ENCODE measurements around the gene POLR2E. TPM values are rescaled to one million over a fixed set of nuclear protein-coding genes. Genes with fewer than 3 reads are reported as not detected.

The POLR2E gene
- polyA plus RNA-seq, 5 donors: 107 to 191 (median 115) TPM

Other genes with a start within 250 kb of the POLR2E start
- 1 to 10 TPM in 2 of 5 donors, under 1 TPM in 3; 0.20 to 1.7 (median 0.75) TPM for gene ELANE, start 243.1 kb downstream of the POLR2E start, polyA plus RNA-seq (ENCODE audit: insufficient read depth in 1 of 5, insufficient read length in 5 of 5, low replicate concordance in 1 of 5)
- gene CFD, start 235.7 kb downstream of the POLR2E start, polyA plus RNA-seq (ENCODE audit: insufficient read depth in 1 of 5, insufficient read length in 5 of 5, low replicate concordance in 1 of 5): 10 to 100 TPM in 1 of 5 donors, 1 to 10 TPM in 4; 4.7 to 31.4 (median 6.3) TPM
- gene MED16, start 202.2 kb downstream of the POLR2E start, polyA plus RNA-seq (ENCODE audit: insufficient read depth in 1 of 5, insufficient read length in 5 of 5, low replicate concordance in 1 of 5): 10 to 100 TPM; 36.7 to 76.2 (median 51.0) TPM
- gene RNU6-9, start 201.9 kb downstream of the POLR2E start, polyA plus RNA-seq (ENCODE audit: insufficient read depth in 1 of 5, insufficient read length in 5 of 5, low replicate concordance in 1 of 5): not detected
- 10 to 100 TPM; 27.5 to 61.8 (median 37.1) TPM for gene R3HDM4, start 182.2 kb downstream of the POLR2E start, polyA plus RNA-seq (ENCODE audit: insufficient read depth in 1 of 5, insufficient read length in 5 of 5, low replicate concordance in 1 of 5)
- gene KISS1R, start 178.0 kb downstream of the POLR2E start, polyA plus RNA-seq (ENCODE audit: insufficient read depth in 1 of 5, insufficient read length in 5 of 5, low replicate concordance in 1 of 5): under 1 TPM in 1 of 5 donors, not detected in 4; 0.15 TPM
- 10 to 100 TPM; 17.0 to 28.0 (median 20.3) TPM for gene ARID3A, start 169.3 kb downstream of the POLR2E start, polyA plus RNA-seq (ENCODE audit: insufficient read depth in 1 of 5, insufficient read length in 5 of 5, low replicate concordance in 1 of 5)
- 10 to 100 TPM; 22.3 to 47.6 (median 30.8) TPM for gene WDR18, start 111.0 kb downstream of the POLR2E start, polyA plus RNA-seq (ENCODE audit: insufficient read depth in 1 of 5, insufficient read length in 5 of 5, low replicate concordance in 1 of 5)
- 1 to 10 TPM in 2 of 5 donors, under 1 TPM in 3; 0.31 to 1.6 (median 0.69) TPM for gene GRIN3B, start 95.0 kb downstream of the POLR2E start, polyA plus RNA-seq (ENCODE audit: insufficient read depth in 1 of 5, insufficient read length in 5 of 5, low replicate concordance in 1 of 5)
- gene TMEM259, start 74.3 kb downstream of the POLR2E start, polyA plus RNA-seq (ENCODE audit: insufficient read depth in 1 of 5, insufficient read length in 5 of 5, low replicate concordance in 1 of 5): 100 to 1,000 TPM in 2 of 5 donors, 10 to 100 TPM in 3; 70.9 to 132 (median 98.4) TPM
- not detected for gene RNU6-2, start 73.9 kb downstream of the POLR2E start, polyA plus RNA-seq (ENCODE audit: insufficient read depth in 1 of 5, insufficient read length in 5 of 5, low replicate concordance in 1 of 5)
- gene CNN2, start 68.8 kb downstream of the POLR2E start, polyA plus RNA-seq (ENCODE audit: insufficient read depth in 1 of 5, insufficient read length in 5 of 5, low replicate concordance in 1 of 5): 100 to 1,000 TPM; 128 to 196 (median 157) TPM
- 1 to 10 TPM; 2.8 to 6.1 (median 4.7) TPM for gene ABCA7, start 55.3 kb downstream of the POLR2E start, polyA plus RNA-seq (ENCODE audit: insufficient read depth in 1 of 5, insufficient read length in 5 of 5, low replicate concordance in 1 of 5)
- 10 to 100 TPM in 3 of 5 donors, 1 to 10 TPM in 2; 7.8 to 15.8 (median 10.2) TPM for gene ARHGAP45, start 28.2 kb downstream of the POLR2E start, polyA plus RNA-seq (ENCODE audit: insufficient read depth in 1 of 5, insufficient read length in 5 of 5, low replicate concordance in 1 of 5)
- gene GPX4, start 8.6 kb upstream of the POLR2E start, polyA plus RNA-seq (ENCODE audit: insufficient read depth in 1 of 5, insufficient read length in 5 of 5, low replicate concordance in 1 of 5): 100 to 1,000 TPM; 141 to 288 (median 176) TPM
- gene SBNO2, start 78.9 kb upstream of the POLR2E start, polyA plus RNA-seq (ENCODE audit: insufficient read depth in 1 of 5, insufficient read length in 5 of 5, low replicate concordance in 1 of 5): 10 to 100 TPM; 16.7 to 26.3 (median 17.9) TPM
- gene STK11, start 110.4 kb upstream of the POLR2E start, polyA plus RNA-seq (ENCODE audit: insufficient read depth in 1 of 5, insufficient read length in 5 of 5, low replicate concordance in 1 of 5): 10 to 100 TPM; 40.7 to 59.5 (median 46.3) TPM
- 1 to 10 TPM in 4 of 5 donors, under 1 TPM in 1; 0.97 to 2.5 (median 1.5) TPM for gene CBARP, start 142.6 kb upstream of the POLR2E start, polyA plus RNA-seq (ENCODE audit: insufficient read depth in 1 of 5, insufficient read length in 5 of 5, low replicate concordance in 1 of 5)
- gene ATP5F1D, start 146.4 kb upstream of the POLR2E start, polyA plus RNA-seq (ENCODE audit: insufficient read depth in 1 of 5, insufficient read length in 5 of 5, low replicate concordance in 1 of 5): 100 to 1,000 TPM in 1 of 5 donors, 10 to 100 TPM in 4; 47.3 to 131 (median 76.0) TPM
- 10 to 100 TPM; 29.5 to 67.9 (median 40.8) TPM for gene MIDN, start 153.2 kb upstream of the POLR2E start, polyA plus RNA-seq (ENCODE audit: insufficient read depth in 1 of 5, insufficient read length in 5 of 5, low replicate concordance in 1 of 5)
- gene CIRBP, start 174.0 kb upstream of the POLR2E start, polyA plus RNA-seq (ENCODE audit: insufficient read depth in 1 of 5, insufficient read length in 5 of 5, low replicate concordance in 1 of 5): 1,000 to 10,000 TPM in 1 of 5 donors, 100 to 1,000 TPM in 4; 774 to 1,053 (median 920) TPM
- gene FAM174C, start 180.2 kb upstream of the POLR2E start, polyA plus RNA-seq (ENCODE audit: insufficient read depth in 1 of 5, insufficient read length in 5 of 5, low replicate concordance in 1 of 5): 10 to 100 TPM in 4 of 5 donors, 1 to 10 TPM in 1; 8.9 to 32.2 (median 17.2) TPM
- gene EFNA2, start 190.5 kb upstream of the POLR2E start, polyA plus RNA-seq (ENCODE audit: insufficient read depth in 1 of 5, insufficient read length in 5 of 5, low replicate concordance in 1 of 5): 1 to 10 TPM in 2 of 5 donors, under 1 TPM in 3; 0.66 to 2.1 (median 0.84) TPM

All from right lung (tissue), 5 donors.